Pancreas (tissue), 10 donors: ENCODE measurements around the gene RPRD1B. TPM values are rescaled to one million over a fixed set of nuclear protein-coding genes. Genes with fewer than 3 reads are reported as not detected.
A peak's percentile ranks its signal among the peaks of the same experiment; 100 is the strongest.

Experiments
- ATAC-seq, 4 donors: fragments of 200-7000 bp; cut with Tn5 transposase; one replicate each; pipeline versions ENCODE4 v1.8.0 to v1.9.1; 2020; ENCODE audit warnings: mild to moderate bottlenecking in 4 of 4, moderate library complexity in 4 of 4
- DNase-seq, 6 donors: peaks; one replicate each; pipeline ENCODE4 v3.0.0-alpha.2; 2020
- FAIRE-seq: peaks from 2 replicates; lab custom pipeline; 2012; peaks lifted over from hg19 to GRCh38; lab: Jason Lieb, UNC
- H3K27ac ChIP-seq, 4 donors: fragments of 200-600 bp; sonication (generic); 1 replicate in 3 of 4; 2 replicates in 1 of 4; pipeline versions ENCODE4 v1.5.0 to v1.8.0; 2020
- H3K27me3 ChIP-seq, 4 donors: fragments of 200-600 bp; one replicate each; pipeline ENCODE4 v1.8.0; 2021
- H3K36me3 ChIP-seq, 3 donors: fragments of 200-600 bp; sonication (generic) in 1 of 3; one replicate each; pipeline versions ENCODE4 v1.5.0 to v1.8.0; 2020 to 2021
- H3K4me1 ChIP-seq, 3 donors: fragments of 200-600 bp; one replicate each; pipeline ENCODE4 v1.8.0; 2021
- H3K4me3 ChIP-seq, 4 donors: fragments of 200-600 bp; sonication (generic) in 2 of 4; one replicate each; pipeline versions ENCODE4 v1.5.0 to v1.8.0; 2020 to 2021
- H3K9me3 ChIP-seq, 4 donors: fragments of 200-600 bp; one replicate each; pipeline ENCODE4 v1.8.0; 2021
- CTCF ChIP-seq, 4 donors: fragments of 200-600 bp; sonication (generic) in 3 of 4; IDR thresholded peaks; one replicate each; pipeline versions ENCODE4 v1.5.0 to v1.8.0; 2021; ENCODE audit warnings: antibody characterized with exemption in 4 of 4
- WGBS, 2 donors: extraction: QIAGEN DNeasy Blood & Tissue Kit; methylation state at CpG; one replicate each; pipeline ENCODE4 v1.1.7; 2013; 5-methylcytosine and 5-hydroxymethylcytosine counted together
- intact Hi-C, 3 donors: fragments of 100-400 bp; cut with DNase I; formaldehyde crosslinking; loops; one replicate each; pipeline versions ENCODE4 v1.11.1 to v1.14.2; 2022
- polyA plus RNA-seq, 2 donors: library from polyadenylated mRNA; stranded (reverse); fragments of 200-250 nt; gene quantifications; one replicate each; pipeline ENCODE4 v1.2.3, GENCODE V29; 2013
- total RNA-seq, 6 donors: library from RNA; stranded (reverse); fragmentation: NEBNext Ultra II Directional in 4 of 6; extraction: Animal tissue kit (Norgen Biotek cat#: 25700) in 4 of 6; gene quantifications; one replicate each; pipeline versions ENCODE4 v1.2.1 to v1.2.4, GENCODE V29; 2021 to 2023
- donor health status: healthy with polysubstance abuse.
- donor health status: DM: no; HTN: no; CAD: no; lungs with moderate emphysema.
- donor health status: DM: no; HTN: no; CAD: no.
- donor health status: control.
- donor health status: control.
- donor health status: Bipolar disorder and iron deficiency.
- donor health status: DM: yes; HTN: yes; CAD: no.
- donor health status: DM: no; HTN: no; CAD: no.
- donor health status: DM: no; HTN: no; CAD: no.
- donor health status: DM: yes; HTN: yes; CAD: no.

RPRD1B gene
- total and polyA plus RNA-seq, 8 donors = 6.0 to 19.7 (median 12.0) TPM

GRCh38 chr20:38108438-38108985 is 75.0 kb downstream of the RPRD1B start:
- peak in 1 of 6 donors; percentile 24 for DNase-seq
- no peaks in the 10 kb centered on the region for H3K9me3 ChIP-seq
- intact Hi-C loops = no loop called here
- no peak for TF ChIP-seq CTCF (IDR thresholded peaks at IDR 0.05)
- H3K4me3 ChIP-seq = no peak overlapping the region
- H3K4me1 ChIP-seq = peaks cover 0 to 6% (median 0%) of the 10 kb centered on the region in 3 donors
- H3K36me3 ChIP-seq = no peaks in the 10 kb centered on the region
- H3K27me3 ChIP-seq = no peaks in the 10 kb centered on the region
- FAIRE-seq = no peak
- peak in 3 of 4 donors; percentile 17 to 36 (median 23) for ATAC-seq
- H3K27ac ChIP-seq = no peak overlapping the region
- WGBS, 2 donors = 79 to 89% methylated on average over 4 of the region's 4 CpGs

GRCh38 chr20:38108986-38109541 is 75.5 kb downstream of the RPRD1B start:
- no peak for TF ChIP-seq CTCF (IDR thresholded peaks at IDR 0.05)
- Histone ChIP-seq H3K9me3 (no peaks in the 10 kb centered on the region), H3K36me3 (no peaks in the 10 kb centered on the region), H3K4me1 (peaks cover 0 to 6% (median 0%) of the 10 kb centered on the region in 3 donors), H3K4me3 (no peak overlapping the region), H3K27me3 (no peaks in the 10 kb centered on the region), H3K27ac (peak overlapping the region in 1 of 4 donors; percentile 0)
- no peak for FAIRE-seq
- ATAC-seq = peak in 3 of 4 donors; percentile 23 to 45 (median 41)
- intact Hi-C loops = no loop called here
- DNase-seq = no peak
- WGBS, 2 donors = 77 to 88% methylated on average over 3 of the region's 3 CpGs

GRCh38 chr20:38109591-38110524 is 76.3 kb downstream of the RPRD1B start:
- H3K4me3 ChIP-seq = no peak overlapping the region
- intact Hi-C loops = no loop called here
- H3K27ac ChIP-seq = peak overlapping the region in 2 of 4 donors; percentile 3 to 12
- no peaks in the 10 kb centered on the region for H3K36me3 ChIP-seq
- ATAC-seq = peak; percentile 56 to 77 (median 72)
- FAIRE-seq = no peak
- peak in 1 of 6 donors; percentile 51 for DNase-seq
- no peak for TF ChIP-seq CTCF (IDR thresholded peaks at IDR 0.05)
- 68 to 73% methylated on average over 8 of the region's 8 CpGs for WGBS, 2 donors
- no peaks in the 10 kb centered on the region for H3K27me3 ChIP-seq
- no peaks in the 10 kb centered on the region for H3K9me3 ChIP-seq
- H3K4me1 ChIP-seq = peaks cover 0 to 6% (median 0%) of the 10 kb centered on the region in 3 donors

- ATAC-seq = no peak
- peaks cover 0 to 6% (median 0%) of the 10 kb centered on the region in 3 donors for H3K4me1 ChIP-seq
- H3K27ac ChIP-seq = peak overlapping the region in 3 of 4 donors; percentile 3 to 12 (median 11)
- intact Hi-C loops = no loop called here
- H3K36me3 ChIP-seq = no peaks in the 10 kb centered on the region
- no peak for FAIRE-seq
- 91 to 93% methylated on average over 8 of the region's 8 CpGs for WGBS, 2 donors
- no peak for TF ChIP-seq CTCF (IDR thresholded peaks at IDR 0.05)
- no peaks in the 10 kb centered on the region for H3K9me3 ChIP-seq
- DNase-seq = no peak
- no peak overlapping the region for H3K4me3 ChIP-seq
- H3K27me3 ChIP-seq = no peaks in the 10 kb centered on the region
These were observed 77.1 kb downstream of the RPRD1B start for GRCh38 chr20:38110525-38111178.
